Urinary bladder (tissue), 4 donors: ENCODE data around the gene MUS81. TPM values are rescaled to one million over a fixed set of nuclear protein-coding genes. Genes with fewer than 3 reads are reported as not detected.

Experiments used
- DNase-seq: peaks from one replicate; pipeline ENCODE4 v3.0.0-alpha.2; 2015; ENCODE audit errors: extremely low spot score
- H3K27ac ChIP-seq: one replicate; pipeline ENCODE4 v1.5.1; 2013; ENCODE audit warnings: low read depth, mild to moderate bottlenecking, moderate library complexity
- H3K36me3 ChIP-seq: one replicate; pipeline ENCODE4 v1.6.1; 2013; ENCODE audit warnings: mild to moderate bottlenecking, moderate library complexity; ENCODE audit not compliant: insufficient read depth
- H3K4me1 ChIP-seq: one replicate; pipeline ENCODE4 v1.6.1; 2013; ENCODE audit warnings: mild to moderate bottlenecking, moderate library complexity; ENCODE audit not compliant: insufficient read depth
- H3K4me3 ChIP-seq: one replicate; pipeline ENCODE4 v1.5.1; 2013; ENCODE audit warnings: low read depth, low read length
- WGBS: extraction: QIAGEN DNeasy Blood & Tissue Kit; methylation state at CpG from one replicate; pipeline ENCODE4 v1.1.7; 2013; 5-methylcytosine and 5-hydroxymethylcytosine counted together
- polyA plus RNA-seq: library from polyadenylated mRNA; stranded (reverse); fragments of 200-250 nt; gene quantifications from one replicate; pipeline ENCODE4 v1.2.3, GENCODE V29; 2013
- total RNA-seq: library from RNA; depleted of rRNA; stranded (reverse); fragments of >200 nt; gene quantifications from one replicate; pipeline ENCODE4 v1.2.3, GENCODE V29; 2014
- donor health status: healthy with polysubstance abuse.
- donor health status: healthy.

Gene MUS81
- total and polyA plus RNA-seq, 2 donors: 38.2 to 65.4 TPM

DNA sequence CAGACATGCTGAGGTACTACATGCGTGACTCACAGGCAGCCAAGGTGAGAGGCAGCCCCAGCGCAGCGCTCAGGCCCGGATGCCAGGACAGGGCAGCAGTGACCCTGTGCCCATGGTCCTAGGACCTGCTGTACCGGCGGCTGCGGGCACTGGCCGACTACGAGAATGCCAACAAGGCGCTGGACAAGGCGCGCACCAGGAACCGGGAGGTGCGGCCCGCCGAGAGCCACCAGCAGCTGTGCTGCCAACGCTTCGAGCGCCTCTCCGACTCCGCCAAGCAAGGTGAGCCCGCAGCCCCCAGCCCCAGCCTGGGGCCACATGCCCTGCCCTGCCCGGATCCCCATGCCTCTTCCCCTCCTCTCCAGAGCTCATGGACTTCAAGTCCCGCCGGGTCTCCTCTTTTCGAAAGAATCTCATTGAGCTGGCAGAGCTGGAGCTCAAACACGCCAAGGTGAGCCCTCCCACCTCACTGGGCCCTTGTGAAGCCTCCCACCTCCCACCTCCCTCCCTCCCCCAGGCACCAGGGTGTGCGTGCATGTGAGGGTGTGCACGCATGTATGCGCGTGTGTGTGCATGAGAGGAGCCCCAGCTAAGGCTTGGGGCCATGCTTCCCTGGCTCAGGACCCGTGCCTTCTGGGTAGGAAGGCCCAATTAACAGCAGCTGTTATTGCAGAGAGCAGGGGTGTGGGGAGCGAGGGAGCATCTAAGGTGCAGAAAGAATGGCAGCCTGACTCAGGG is 7.6 kb upstream of the MUS81 start:
- WGBS: 91% methylated on average over 33 of the region's 33 CpGs
- Histone ChIP-seq H3K36me3 (peaks cover 5% of the 10 kb centered on the region), H3K27ac (no peak overlapping the region), H3K4me1 (no peaks in the 10 kb centered on the region), H3K4me3 (no peak overlapping the region)
- DNase-seq: no peak

DNA sequence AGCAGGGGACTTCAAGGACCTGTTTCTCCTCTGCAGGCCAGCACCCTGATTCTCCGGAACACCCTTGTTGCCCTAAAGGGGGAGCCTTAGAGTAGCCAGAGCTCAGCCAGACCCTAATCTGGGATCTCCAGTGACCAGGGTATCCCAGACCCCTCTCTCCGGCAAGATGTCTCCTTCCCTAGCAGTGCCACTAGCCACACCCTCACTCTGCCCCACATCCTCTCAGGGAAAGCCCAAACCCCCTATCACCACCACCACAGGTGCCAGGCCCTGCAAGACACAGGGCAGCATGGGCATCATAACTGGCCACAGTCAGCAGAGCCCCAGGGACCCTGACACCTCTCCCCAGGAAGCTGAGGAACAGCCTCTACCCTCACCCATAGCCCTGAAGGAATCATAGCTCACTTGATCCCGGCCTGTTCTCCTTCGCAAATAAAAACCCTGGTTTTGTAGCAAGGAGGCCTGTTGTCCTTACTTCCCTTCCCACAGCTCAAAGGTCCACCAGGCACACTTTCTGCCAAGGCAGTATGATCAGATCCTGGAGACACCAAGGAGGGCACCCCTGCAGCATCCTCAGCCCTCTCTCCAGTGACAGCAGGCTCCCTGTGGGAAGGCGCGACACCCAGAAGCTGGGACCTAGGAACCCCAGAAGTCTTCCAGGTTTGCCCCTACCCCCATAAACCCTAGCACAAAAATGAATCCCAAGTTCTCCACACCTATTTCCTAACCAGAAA is 6.8 kb upstream of the MUS81 start:
- Histone ChIP-seq H3K27ac (no peak overlapping the region), H3K4me1 (no peaks in the 10 kb centered on the region), H3K4me3 (no peak overlapping the region), H3K36me3 (peaks cover 5% of the 10 kb centered on the region)
- DNase-seq: no peak
- 87% methylated on average over 6 of the region's 6 CpGs for WGBS

DNA sequence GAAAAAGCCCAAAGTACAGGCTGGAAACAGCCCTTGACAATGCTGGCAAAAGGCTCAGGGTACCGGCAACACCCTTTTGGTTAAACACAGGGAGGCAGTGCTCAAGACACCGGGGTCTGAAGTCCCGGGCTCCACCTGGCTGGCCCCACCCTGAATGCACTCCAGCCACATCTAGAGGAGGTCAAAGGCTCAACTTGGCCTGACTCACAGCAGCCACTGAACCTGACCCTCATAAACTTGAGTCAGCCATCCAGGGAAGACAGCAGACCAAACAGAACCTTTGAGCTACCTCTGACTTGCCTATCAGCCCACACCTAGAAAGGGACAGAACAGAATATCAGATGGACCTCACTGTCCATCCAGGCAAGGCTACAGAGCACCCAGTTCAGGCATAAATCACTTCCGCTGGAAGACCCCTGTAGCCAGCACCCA is 6.1 kb upstream of the MUS81 start:
- no peak overlapping the region for H3K27ac ChIP-seq
- WGBS: 89% methylated on average over 4 of the region's 4 CpGs
- no peak overlapping the region for H3K4me3 ChIP-seq
- H3K36me3 ChIP-seq: peaks cover 5% of the 10 kb centered on the region
- no peak for DNase-seq
- H3K4me1 ChIP-seq: no peaks in the 10 kb centered on the region

DNA sequence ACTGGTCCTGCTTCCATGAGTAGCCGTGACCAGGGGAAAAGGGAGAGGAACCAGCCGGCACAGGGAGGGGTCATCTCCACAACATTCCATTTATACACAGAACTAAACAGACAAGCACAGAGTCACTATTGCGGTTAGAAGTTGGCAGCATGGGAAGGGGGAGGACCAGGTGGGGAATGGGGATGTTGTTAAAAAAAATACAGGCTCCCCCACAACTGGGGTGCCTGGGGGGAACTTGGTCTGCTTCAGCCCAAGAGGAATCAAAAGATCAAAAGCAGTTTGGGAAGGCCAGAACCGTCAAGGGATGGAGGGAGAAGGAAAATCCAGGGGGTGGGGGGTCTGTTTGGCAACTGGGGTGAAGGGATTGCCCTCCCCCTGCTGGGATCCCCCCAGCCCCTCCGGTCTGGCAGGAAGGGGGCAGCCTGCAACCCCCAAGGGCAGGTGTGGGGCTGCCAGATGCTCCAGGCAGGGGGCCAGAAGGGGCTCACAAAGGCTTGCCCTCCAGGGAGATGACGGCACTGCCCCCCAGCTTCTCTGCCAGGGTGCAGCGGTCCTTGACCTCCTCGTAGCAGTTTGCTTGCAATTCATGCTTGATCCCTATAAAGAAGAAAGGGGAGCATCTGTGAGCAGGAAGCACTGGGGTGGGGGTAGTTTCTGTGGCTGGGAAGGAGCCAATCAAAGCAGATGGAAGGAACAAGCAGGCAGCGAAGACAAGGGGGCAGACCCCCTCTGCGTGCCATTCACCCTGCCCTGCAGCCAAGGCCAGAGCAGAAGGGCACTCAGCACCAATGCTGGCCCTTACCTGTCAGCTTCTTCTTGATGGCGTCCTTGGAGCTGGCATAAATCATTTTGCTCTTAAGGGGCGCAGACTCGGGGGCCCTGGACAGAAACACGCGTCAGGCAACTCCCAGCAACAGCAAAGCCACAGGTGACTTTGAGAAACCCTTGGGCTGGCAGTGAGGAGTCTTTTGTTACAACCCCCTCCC is 5.1 kb upstream of the MUS81 start:
- no peaks in the 10 kb centered on the region for H3K4me1 ChIP-seq
- DNase-seq: no peak
- WGBS: 71% methylated on average over 15 of the region's 15 CpGs
- H3K36me3 ChIP-seq: peaks cover 5% of the 10 kb centered on the region
- no peak overlapping the region for H3K4me3 ChIP-seq
- H3K27ac ChIP-seq: no peak overlapping the region

DNA sequence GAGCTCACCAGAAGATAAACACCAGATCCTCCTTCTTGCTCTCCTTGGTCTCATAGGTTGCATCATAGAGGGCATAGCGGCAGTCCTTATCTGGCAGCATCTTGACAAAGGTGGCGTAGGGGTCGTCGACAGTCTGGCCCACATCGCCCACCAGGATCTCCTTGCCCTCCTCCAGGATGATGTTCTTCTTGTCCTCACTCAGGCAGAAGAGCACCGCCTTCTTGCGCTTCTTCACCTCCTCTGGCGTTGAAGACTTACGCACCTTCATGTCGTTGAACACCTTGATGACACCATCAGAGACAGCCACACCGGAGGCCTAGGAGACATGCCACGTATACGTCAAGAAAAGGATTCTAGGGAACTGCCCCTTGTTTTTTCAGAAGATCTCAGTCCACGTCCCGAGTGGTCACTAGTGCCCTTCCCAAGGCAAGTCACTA is 4.3 kb upstream of the MUS81 start:
- 78% methylated on average over 15 of the region's 15 CpGs for WGBS
- H3K36me3 ChIP-seq: peaks cover 5% of the 10 kb centered on the region
- DNase-seq: no peak

DNA sequence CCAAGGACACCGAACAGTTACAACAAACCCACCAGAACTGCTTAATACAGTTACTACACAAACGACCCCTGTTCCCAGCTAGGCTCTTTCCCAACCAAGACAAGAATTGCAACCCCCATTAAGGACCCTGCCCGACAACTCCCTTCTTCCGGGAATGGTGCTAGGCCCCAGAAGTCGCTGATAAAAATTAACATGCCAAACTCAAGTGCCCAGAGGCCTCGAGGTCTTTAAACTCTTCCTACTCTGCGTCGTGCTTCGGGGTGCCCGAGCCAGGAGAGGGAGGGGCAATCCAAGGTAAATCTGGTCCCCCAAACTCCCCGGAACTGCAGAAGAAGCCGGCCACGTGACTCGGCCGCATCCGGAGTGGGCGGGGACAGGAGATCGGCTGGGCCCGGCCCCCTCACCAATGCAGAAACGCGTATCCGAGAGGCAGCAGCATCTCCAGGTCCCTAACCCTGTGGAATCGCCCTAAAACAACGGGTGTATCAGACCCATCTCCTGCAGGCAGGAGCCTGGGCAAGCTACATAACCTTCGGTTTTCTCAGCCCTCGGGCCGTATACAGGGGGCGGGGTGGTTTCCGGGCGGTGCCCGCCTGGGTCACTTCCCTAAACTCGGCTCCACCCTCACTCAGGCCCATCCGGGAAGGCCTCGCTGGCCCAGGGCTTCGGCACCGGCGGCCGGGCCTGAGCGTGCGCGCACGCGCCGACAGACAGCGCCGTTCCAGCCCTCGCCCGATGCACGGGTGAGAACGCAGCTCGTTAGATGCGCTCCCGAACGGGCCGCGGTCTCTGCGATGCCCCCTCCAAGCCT is 3.3 kb upstream of the MUS81 start:
- DNase-seq: no peak
- 1% methylated on average over 57 of the region's 57 CpGs for WGBS
- Histone ChIP-seq H3K27ac (peak overlapping the region; percentile 93), H3K4me3 (peak overlapping the region; percentile 91), H3K4me1 (no peaks in the 10 kb centered on the region), H3K36me3 (peaks cover 5% of the 10 kb centered on the region)

More for the DNA sequence above, 4.3 kb upstream of the MUS81 start:
- no peaks in the 10 kb centered on the region for H3K4me1 ChIP-seq
- H3K4me3 ChIP-seq: no peak overlapping the region
- H3K27ac ChIP-seq: no peak overlapping the region

DNA sequence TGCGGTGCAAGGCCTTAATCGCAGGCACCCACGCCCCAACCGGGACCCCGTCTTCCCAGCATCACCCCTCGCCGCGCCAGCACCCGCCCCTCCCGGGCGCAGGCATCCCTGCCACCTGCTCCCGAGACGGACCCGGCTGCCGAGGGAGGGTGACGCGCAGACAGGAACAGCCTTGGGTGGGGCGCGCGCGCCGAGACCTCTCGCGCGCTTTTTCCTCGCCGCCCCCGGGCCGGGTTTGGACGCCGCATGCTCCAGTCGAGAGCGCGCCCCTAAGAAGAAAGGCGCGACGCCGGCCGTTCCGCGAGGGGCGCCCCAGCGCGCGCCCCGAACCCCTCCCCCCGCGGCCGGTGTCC is 2.8 kb upstream of the MUS81 start:
- DNase-seq: no peak

DNA sequence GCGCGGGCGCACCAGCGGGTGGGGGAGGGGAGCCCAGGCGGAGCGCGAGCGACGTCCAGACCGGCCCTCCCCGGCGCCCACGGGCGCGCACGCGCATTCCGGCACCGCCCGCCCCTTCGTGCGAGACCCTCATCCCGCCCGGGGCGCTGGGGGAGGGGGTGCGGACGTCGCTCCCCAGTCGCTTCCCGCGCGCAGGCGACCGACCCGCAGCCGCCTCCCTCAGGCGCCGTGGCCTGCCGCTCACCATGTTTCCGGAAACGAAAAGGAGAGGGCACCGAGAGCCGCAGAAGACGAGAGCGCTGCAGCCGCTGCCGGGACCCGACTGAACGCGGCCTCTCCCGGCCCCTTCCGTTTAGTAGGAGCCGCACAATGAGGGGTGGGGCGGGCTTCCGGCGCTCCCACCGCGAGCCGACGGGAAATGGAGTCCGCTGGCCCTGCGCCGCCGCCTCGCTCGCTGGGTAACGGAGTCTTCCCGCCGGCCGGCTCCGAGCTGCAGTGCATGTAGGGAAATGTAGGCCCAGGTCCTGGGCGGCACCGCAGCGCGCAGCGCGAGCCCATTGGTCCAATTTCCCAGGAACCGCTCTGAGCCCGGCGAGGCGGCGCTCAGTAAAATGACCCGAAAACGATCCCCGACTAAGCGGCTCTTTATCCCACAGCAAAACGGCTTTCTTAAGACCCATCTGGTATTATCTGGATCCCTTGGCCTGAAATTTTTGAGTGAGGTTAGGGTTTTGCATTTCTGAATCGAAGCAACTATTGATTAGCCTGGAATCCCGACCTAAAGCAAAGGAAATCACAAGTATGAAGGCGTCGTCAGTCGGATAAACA is 2.2 kb upstream of the MUS81 start, which contains the start of gene CFL1:
TSS of gene CFL1 (minus strand) at position 328 of the 828 bp plus-strand sequence. CDS start at position 247, 81 bp downstream.
- H3K27ac ChIP-seq: peak within 1 kb of the TSS; percentile 95
- WGBS: under 1% methylated on average over 92 of the region's 92 CpGs
- no peaks in the 10 kb centered on the region for H3K4me1 ChIP-seq
- peak within 1 kb of the TSS; percentile 91 for H3K4me3 ChIP-seq
- peak; percentile 91 for DNase-seq
- H3K36me3 ChIP-seq: no peaks in the 10 kb centered on the region

More for the DNA sequence above, 2.8 kb upstream of the MUS81 start:
- WGBS: under 1% methylated on average over 48 of the region's 49 CpGs
- H3K4me3 ChIP-seq: peak overlapping the region; percentile 91
- peak overlapping the region; percentile 93 for H3K27ac ChIP-seq
- peaks cover 3% of the 10 kb centered on the region for H3K36me3 ChIP-seq
- H3K4me1 ChIP-seq: no peaks in the 10 kb centered on the region

DNA sequence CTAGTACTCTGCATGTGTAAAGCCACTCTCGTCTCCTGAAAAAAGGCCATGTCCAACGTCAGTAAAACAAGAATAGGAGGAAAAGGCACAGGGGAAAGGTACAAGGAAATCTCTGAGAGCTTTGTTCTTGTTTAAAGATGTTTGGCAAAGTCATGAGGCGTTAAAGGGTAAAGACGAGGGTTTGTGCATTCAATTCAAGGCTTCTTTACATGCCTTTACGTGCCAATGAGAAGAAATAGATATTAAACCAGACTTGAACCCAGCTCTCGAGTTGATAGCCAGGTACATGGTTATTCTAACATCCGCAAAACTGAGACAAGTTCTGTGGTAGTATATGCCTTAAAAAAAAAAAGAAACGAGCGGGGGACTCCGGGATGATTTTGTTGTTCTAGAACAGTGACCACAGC is 1.5 kb upstream of the MUS81 start:
- no peaks in the 10 kb centered on the region for H3K36me3 ChIP-seq
- under 1% methylated on average over 10 of the region's 10 CpGs for WGBS
- no peak for DNase-seq
- H3K4me1 ChIP-seq: no peaks in the 10 kb centered on the region
- peak overlapping the region; percentile 95 for H3K27ac ChIP-seq
- peak overlapping the region; percentile 34 for H3K4me3 ChIP-seq

DNA sequence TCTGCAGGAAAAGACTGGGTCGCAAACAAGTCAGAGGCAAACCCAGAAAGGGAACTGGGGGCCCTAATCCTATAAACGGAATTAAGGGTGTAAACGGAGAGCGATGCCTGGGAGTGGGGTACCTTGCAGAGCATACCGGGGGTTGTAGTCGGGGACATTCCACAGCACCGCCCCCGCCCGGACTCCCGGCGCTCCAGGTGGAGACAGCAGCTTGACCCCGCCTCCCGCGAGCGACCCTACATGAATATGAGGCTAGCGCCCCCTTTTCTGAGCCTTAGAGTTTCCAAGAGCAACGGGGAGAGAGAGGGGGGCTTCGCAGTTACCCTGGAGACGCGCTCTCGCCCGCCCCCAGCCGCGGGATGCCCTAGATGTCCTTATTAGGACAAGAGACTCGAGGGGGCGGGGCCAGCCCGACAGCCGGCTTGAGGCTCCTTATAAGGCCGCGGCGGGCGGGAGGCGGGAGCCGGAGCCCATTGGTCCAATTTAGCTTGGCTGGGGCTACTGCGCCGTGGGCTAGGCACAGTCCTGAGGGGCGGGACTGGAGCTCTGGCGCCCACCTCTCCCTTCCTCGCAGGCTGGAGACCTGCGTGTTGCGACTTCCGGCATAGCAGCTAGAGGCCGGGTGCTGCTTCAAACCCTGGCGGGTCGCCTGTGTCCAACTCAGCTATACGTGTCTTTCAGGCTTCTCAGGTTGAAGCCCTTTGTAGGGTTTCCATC is 980 bp upstream of the MUS81 start:
- under 1% methylated on average over 46 of the region's 46 CpGs for WGBS
- H3K4me1 ChIP-seq: no peaks in the 10 kb centered on the region
- DNase-seq: peak; percentile 94

DNA sequence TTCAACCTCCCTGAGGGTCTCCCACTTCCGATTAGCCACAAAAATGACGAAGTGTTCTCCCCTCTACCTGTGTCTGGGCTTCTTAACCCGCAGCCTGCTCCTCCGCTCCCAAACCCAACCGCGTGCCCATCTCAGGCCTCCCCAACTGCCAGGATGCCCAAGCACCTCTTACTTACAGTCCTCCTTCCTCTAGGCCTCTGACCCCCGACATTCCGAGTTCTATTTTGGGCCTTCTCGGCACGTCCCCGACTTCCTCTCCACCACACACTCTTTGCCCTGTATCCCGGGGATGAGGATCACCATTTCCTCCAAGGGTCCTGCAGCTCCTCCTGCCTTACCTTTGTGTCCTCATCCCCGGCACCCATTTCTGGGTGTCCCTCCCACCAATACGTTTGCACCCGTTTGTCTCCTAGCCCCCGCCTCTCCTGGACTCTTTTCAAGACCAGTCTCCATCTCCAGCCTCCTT is 388 bp upstream of the MUS81 start:
- H3K36me3 ChIP-seq: no peaks in the 10 kb centered on the region
- H3K4me3 ChIP-seq: peak overlapping the region; percentile 21
- H3K4me1 ChIP-seq: no peaks in the 10 kb centered on the region
- no peak for DNase-seq
- H3K27ac ChIP-seq: peak overlapping the region; percentile 95
- WGBS: 1% methylated on average over 16 of the region's 16 CpGs

More for the DNA sequence above, 980 bp upstream of the MUS81 start:
- Histone ChIP-seq H3K36me3 (no peaks in the 10 kb centered on the region), H3K27ac (peak overlapping the region; percentile 95), H3K4me3 (peak overlapping the region; percentile 34)
